ENCODE measurements around the gene PIAS1.

Gene PIAS1

GRCh38 chr15:68073576-68074288 is 19.6 kb downstream of the PIAS1 start:
- DNase-seq, result no peak

- DNase-seq, result no peak
Measured at GRCh38 chr15:68075764-68076385, 21.8 kb downstream of the PIAS1 start.

DNA sequence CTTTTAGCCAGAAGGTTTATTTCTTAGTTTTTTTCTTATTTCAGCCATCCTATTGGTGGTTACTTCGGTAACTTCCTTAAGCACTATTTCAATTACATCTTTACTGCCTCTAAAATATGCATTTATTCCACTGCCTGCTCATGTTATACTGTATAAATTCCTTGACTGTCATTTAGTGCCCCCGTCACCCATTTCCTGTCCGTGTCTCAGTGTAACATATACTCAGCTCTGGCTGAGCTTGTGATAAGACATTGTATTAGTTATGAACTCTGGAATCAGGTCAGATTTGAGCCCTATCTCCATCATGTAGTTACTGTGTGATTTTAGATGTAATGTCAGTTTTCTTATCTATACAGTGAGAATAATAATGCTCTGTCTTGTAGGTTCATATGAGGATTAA is 24.2 kb downstream of the PIAS1 start:
- no peak for DNase-seq

- DNase-seq, result no peak
Measured at GRCh38 chr15:68080334-68080733, 26.2 kb downstream of the PIAS1 start.

GRCh38 chr15:68080783-68081182 is 26.7 kb downstream of the PIAS1 start:
- DNase-seq, result no peak

GRCh38 chr15:68081869-68082505 is 27.9 kb downstream of the PIAS1 start:
- DNase-seq, result no peak

- DNase-seq, result no peak
Measured at GRCh38 chr15:68082735-68083134, 28.6 kb downstream of the PIAS1 start.

GRCh38 chr15:68083463-68083862 is 29.3 kb downstream of the PIAS1 start:
- no peak for DNase-seq

GRCh38 chr15:68085052-68085451 is 30.9 kb downstream of the PIAS1 start:
- no peak for DNase-seq

GRCh38 chr15:68091743-68092142 is 37.6 kb downstream of the PIAS1 start:
- no peak for DNase-seq

DNA sequence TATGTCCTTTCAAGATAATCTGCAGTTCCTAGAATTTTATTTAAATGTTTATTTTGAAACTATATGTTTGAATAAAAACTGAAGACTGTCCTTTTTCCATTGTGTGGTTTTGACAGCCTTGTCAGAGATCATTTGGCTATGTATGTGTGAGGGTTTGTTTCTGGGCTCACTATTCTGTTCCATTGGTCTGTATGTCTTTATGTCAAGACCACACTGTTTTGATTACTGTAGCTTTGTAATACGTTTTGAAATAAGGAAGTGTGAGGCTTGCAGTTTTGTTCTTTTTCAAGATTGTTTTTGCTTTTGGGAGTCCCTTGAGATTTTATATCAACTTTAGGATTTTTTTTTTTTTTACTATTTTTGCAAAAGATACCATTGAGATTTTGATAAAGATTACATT is 42.0 kb downstream of the PIAS1 start:
- DNase-seq, result no peak

- no peak for DNase-seq
Measured at GRCh38 chr15:68097029-68097428, 42.9 kb downstream of the PIAS1 start.

- DNase-seq, result no peak
Measured at GRCh38 chr15:68098465-68098864, 44.4 kb downstream of the PIAS1 start.

DNA sequence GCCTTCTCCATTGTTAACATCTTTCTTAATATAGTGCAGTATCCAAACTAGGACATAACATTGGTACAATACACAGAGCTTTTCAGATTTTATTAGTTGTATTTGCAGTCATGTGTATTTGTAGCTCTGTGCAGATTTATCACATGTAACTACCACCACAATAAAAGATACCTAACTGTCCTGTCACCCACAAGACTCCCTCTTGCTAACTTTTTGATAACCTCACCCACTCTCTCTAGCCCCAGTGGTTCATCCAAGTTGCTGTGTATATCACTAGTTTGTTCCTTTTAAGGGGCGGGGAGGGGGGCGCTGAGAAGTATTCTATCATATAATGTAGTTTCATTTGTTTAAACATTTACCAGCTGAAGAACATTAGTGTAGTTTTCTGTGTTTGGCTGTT is 46.1 kb downstream of the PIAS1 start:
- no peak for DNase-seq

- no peak for DNase-seq
Measured at GRCh38 chr15:68103603-68104002, 49.5 kb downstream of the PIAS1 start.

DNA sequence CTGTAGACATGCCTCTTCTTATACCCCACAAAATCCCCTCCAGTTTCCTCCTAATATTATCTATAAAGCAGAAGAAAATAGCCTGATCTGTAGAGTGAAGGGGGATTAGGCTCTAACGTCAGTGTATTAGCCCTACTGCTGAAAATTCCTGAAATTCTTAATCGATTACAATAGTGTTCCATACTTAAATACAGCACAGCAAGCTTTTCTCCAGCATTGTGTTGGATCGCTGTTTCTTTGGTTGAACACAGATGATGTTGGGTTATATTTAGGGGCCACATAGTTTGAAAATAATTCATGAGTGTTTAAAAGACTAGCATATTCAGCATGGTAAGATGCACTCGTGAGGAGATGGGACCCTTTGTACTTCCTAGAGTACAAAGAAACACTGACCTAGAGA is 52.5 kb downstream of the PIAS1 start:
- no peak for DNase-seq

GRCh38 chr15:68107142-68107541 is 53.0 kb downstream of the PIAS1 start:
- no peak for DNase-seq

DNA sequence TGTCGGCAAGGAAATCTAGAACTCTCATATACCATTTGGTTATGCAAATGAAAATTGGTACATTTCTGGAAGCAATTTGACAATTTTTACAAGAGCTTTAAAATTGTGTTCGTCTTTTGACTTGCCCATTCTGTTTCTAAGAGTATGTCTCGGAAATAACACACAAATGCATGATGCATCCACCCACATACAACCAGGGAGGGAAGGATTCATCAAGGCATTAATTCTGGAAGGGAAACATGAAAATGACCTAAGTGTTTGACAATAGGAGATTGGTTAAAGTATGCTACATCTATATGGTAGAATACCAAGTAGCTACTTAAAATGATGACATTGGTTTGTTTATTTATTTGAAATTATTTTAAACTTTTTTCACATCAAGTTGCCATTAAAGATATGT is 58.6 kb downstream of the PIAS1 start:
- no peak for DNase-seq

DNA sequence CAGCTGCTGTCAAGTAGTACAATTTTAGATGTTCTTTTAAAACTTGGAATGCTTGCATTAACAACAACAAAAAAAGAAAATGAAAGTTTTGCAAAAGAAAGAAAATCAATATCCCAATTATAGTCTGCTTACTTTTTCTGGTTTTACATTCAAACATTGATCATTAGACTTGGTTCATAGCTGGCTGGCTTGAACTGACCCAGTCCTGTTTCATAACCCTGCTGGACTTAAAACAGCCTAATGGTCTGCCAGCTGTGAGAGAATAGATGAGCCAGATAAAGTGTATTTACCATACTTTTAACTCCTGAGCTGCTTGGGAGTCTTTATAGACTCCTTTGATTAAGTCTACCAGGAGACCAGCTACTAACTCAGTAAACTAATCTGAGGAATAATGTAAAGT is 59.2 kb downstream of the PIAS1 start:
- no peak for DNase-seq

- no peak for DNase-seq
Measured at GRCh38 chr15:68113751-68114150, 59.6 kb downstream of the PIAS1 start.

- DNase-seq, result no peak
Measured at GRCh38 chr15:68114356-68114755, 60.2 kb downstream of the PIAS1 start.

- no peak for DNase-seq
Measured at GRCh38 chr15:68114840-68115239, 60.7 kb downstream of the PIAS1 start.

GRCh38 chr15:68124700-68125099 is 70.6 kb downstream of the PIAS1 start:
- DNase-seq, result no peak

- no peak for DNase-seq
Measured at GRCh38 chr15:68126396-68126795, 72.3 kb downstream of the PIAS1 start.

- DNase-seq, result no peak
Measured at GRCh38 chr15:68129072-68129471, 75.0 kb downstream of the PIAS1 start.
